CD14-positive monocyte (primary cell): ENCODE measurements around the gene CACNA2D1. TPM values are rescaled to one million over a fixed set of nuclear protein-coding genes. Genes with fewer than 3 reads are reported as not detected.

ENCODE experiments used
- DNase-seq, 3 donors: peaks; one replicate each; pipeline ENCODE4 v3.0.0-alpha.2; 2011 to 2022
- H2AFZ ChIP-seq: 2 replicates; pipeline ENCODE4 v1.6.0; 2012; ENCODE audit warnings: mild to moderate bottlenecking, low read depth, low read length, inconsistent platforms; ENCODE audit not compliant: insufficient read depth, poor library complexity, severe bottlenecking
- H3K27ac ChIP-seq, 2 donors: 1 replicate in 1 of 2; 2 replicates in 1 of 2; pipeline ENCODE4 v1.5.1; 2012 to 2013; ENCODE audit warnings: low read length in 2 of 2, control low read depth in 1 of 2, inconsistent platforms in 1 of 2, low read depth in 1 of 2, mild to moderate bottlenecking in 1 of 2
- H3K27me3 ChIP-seq, 2 donors: one replicate each; pipeline versions ENCODE4 v1.6.0 to v1.6.1; 2011 to 2013; ENCODE audit warnings: low read length in 2 of 2; ENCODE audit not compliant: control insufficient read depth in 2 of 2, insufficient read depth in 2 of 2
- H3K36me3 ChIP-seq, 2 donors: replicated peaks in 1 of 2; 1 replicate in 1 of 2; 2 replicates in 1 of 2; pipeline versions ENCODE4 v1.5.1 to v1.6.1; 2012 to 2013; ENCODE audit warnings: low read length in 2 of 2, control low read depth in 1 of 2, inconsistent platforms in 1 of 2, mild to moderate bottlenecking in 1 of 2; ENCODE audit not compliant: insufficient read depth in 2 of 2, control insufficient read depth in 1 of 2
- H3K4me1 ChIP-seq, 2 donors: 1 replicate in 1 of 2; 2 replicates in 1 of 2; pipeline versions ENCODE4 v1.5.1 to v1.6.1; 2012 to 2013; ENCODE audit warnings: low read length in 2 of 2, control low read depth in 1 of 2, inconsistent platforms in 1 of 2, mild to moderate bottlenecking in 1 of 2, moderate library complexity in 1 of 2; ENCODE audit not compliant: insufficient read depth in 2 of 2, control insufficient read depth in 1 of 2
- H3K4me2 ChIP-seq: replicated peaks from 2 replicates; pipeline ENCODE3; 2012; ENCODE audit warnings: low read length, moderate library complexity, mild to moderate bottlenecking; ENCODE audit not compliant: poor library complexity, severe bottlenecking; ENCODE audit errors: extremely low read depth
- H3K4me3 ChIP-seq, 3 experiments: fragments of 200-600 bp in 1 of 3; sonication (generic) in 1 of 3; replicated peaks in 1 of 3; 1 replicate in 2 of 3; 2 replicates in 1 of 3; pipeline ENCODE4 v1.5.1; 2011 to 2013; ENCODE audit warnings: low read length in 3 of 3, mild to moderate bottlenecking in 3 of 3, control low read depth in 2 of 3, low read depth in 2 of 3, inconsistent platforms in 1 of 3, moderate library complexity in 1 of 3
- H3K79me2 ChIP-seq: 2 replicates; pipeline ENCODE4 v1.6.0; 2012; ENCODE audit warnings: mild to moderate bottlenecking, control low read depth, inconsistent platforms, low read length, moderate library complexity; ENCODE audit not compliant: insufficient read depth
- H3K9ac ChIP-seq: 2 replicates; pipeline ENCODE4 v1.6.0; 2017; ENCODE audit warnings: low read length, mild to moderate bottlenecking; ENCODE audit not compliant: insufficient read depth, poor library complexity, severe bottlenecking
- H3K9me3 ChIP-seq, 2 donors: replicated peaks in 1 of 2; 1 replicate in 1 of 2; 2 replicates in 1 of 2; pipeline versions ENCODE4 v1.5.1 to v1.6.1; 2012 to 2013; ENCODE audit warnings: low read length in 2 of 2, control low read depth in 1 of 2; ENCODE audit not compliant: control insufficient read depth in 1 of 2, insufficient read depth in 1 of 2
- H4K20me1 ChIP-seq: 2 replicates; pipeline ENCODE4 v1.6.0; 2012; ENCODE audit warnings: mild to moderate bottlenecking, low read length, control low read depth, moderate library complexity; ENCODE audit not compliant: insufficient read depth
- H3K27ac Mint-ChIP-seq, 7 donors: one replicate each; pipeline ENCODE4 v1.8.0; 2020; ENCODE audit warnings: mild to moderate bottlenecking in 7 of 7, mixed read lengths in 7 of 7, moderate library complexity in 6 of 7, inconsistent platforms in 2 of 7
- H3K27me3 Mint-ChIP-seq, 3 donors: one replicate each; pipeline ENCODE4 v1.8.0; 2021 to 2022; ENCODE audit warnings: low read depth in 3 of 3, mild to moderate bottlenecking in 3 of 3, mixed read lengths in 3 of 3, moderate library complexity in 3 of 3, inconsistent platforms in 1 of 3
- H3K36me3 Mint-ChIP-seq, 2 donors: one replicate each; pipeline ENCODE4 v1.8.0; 2020; ENCODE audit warnings: mixed read lengths in 2 of 2, inconsistent platforms in 1 of 2, mild to moderate bottlenecking in 1 of 2
- H3K4me1 Mint-ChIP-seq: one replicate; pipeline ENCODE4 v1.8.0; 2020; ENCODE audit warnings: mild to moderate bottlenecking, mixed read lengths
- H3K4me3 Mint-ChIP-seq, 2 donors: one replicate each; pipeline ENCODE4 v1.8.0; 2020; ENCODE audit warnings: mild to moderate bottlenecking in 2 of 2, mixed read lengths in 2 of 2, moderate library complexity in 1 of 2
- H3K9me3 Mint-ChIP-seq, 7 donors: one replicate each; pipeline ENCODE4 v1.8.0; 2020 to 2022; ENCODE audit warnings: mixed read lengths in 7 of 7, mild to moderate bottlenecking in 6 of 7, moderate library complexity in 6 of 7, inconsistent platforms in 2 of 7
- whole genome bisulfite sequencing: methylation state at CpG from one replicate; pipeline ENCODE4 v1.1.5; 2013; ENCODE audit warnings: missing lambda C conversion rate; ENCODE audit not compliant: insufficient coverage; 5-methylcytosine and 5-hydroxymethylcytosine counted together
- intact Hi-C, 2 donors: fragments of 100-400 bp; cut with micrococcal nuclease; formaldehyde crosslinking; loops; one replicate each; pipeline versions ENCODE4 v1.15.0 to v1.15.1; 2023
- polyA plus RNA-seq, 3 donors: library from polyadenylated mRNA; depleted of rRNA in 1 of 3; unstranded in 2 of 3; stranded (reverse) in 1 of 3; fragments of 300-500 nt in 2 of 3; fragments of >200 nt in 1 of 3; fragmentation: Illumina TruSeq in 2 of 3; gene quantifications; 1 replicate in 2 of 3; 2 replicates in 1 of 3; pipeline ENCODE4 v1.2.3, GENCODE V29; 2012 to 2021
- TF ChIP-seq, protein P1 (sequence below): fragments of 200-600 bp; IDR thresholded peaks from one replicate; pipeline ENCODE4 v1.8.0; 2022; ENCODE audit warnings: antibody characterized with exemption, mild to moderate bottlenecking

Gene CACNA2D1
- polyA plus RNA-seq, 3 donors: 0.02 TPM; not detected in 2

DNA sequence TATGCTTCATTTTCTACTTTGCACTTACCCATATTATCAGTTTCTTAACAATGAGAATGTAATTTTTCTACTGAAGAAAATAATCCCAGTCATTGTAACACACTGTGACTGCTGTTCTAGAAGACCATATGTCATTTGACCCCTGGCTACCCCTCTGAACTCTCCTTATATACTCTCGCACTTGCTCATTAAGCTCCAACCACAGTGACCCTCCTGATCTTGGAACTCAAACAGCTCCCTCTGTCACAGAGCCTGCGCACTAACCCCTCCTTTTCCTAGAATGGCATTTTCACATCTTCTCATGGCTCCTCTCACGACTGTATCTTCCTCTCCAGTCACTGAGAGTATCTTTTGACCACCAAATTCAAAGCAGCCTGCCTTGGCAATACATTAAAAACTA is 169.7 kb downstream of the CACNA2D1 start:
- TF ChIP-seq, protein P1, sequence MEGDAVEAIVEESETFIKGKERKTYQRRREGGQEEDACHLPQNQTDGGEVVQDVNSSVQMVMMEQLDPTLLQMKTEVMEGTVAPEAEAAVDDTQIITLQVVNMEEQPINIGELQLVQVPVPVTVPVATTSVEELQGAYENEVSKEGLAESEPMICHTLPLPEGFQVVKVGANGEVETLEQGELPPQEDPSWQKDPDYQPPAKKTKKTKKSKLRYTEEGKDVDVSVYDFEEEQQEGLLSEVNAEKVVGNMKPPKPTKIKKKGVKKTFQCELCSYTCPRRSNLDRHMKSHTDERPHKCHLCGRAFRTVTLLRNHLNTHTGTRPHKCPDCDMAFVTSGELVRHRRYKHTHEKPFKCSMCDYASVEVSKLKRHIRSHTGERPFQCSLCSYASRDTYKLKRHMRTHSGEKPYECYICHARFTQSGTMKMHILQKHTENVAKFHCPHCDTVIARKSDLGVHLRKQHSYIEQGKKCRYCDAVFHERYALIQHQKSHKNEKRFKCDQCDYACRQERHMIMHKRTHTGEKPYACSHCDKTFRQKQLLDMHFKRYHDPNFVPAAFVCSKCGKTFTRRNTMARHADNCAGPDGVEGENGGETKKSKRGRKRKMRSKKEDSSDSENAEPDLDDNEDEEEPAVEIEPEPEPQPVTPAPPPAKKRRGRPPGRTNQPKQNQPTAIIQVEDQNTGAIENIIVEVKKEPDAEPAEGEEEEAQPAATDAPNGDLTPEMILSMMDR: no peak
- Histone ChIP-seq H2AFZ (no peak overlapping the region), H3K36me3 (no peaks in the 10 kb centered on the region), H3K4me1 (no peaks in the 10 kb centered on the region), H3K9me3 (no peaks in the 10 kb centered on the region), H3K9ac (no peak overlapping the region), H3K4me2 (no peak overlapping the region), H3K4me3 (no peak overlapping the region), H4K20me1 (no peaks in the 10 kb centered on the region), H3K79me2 (no peaks in the 10 kb centered on the region), H3K27me3 (no peaks in the 10 kb centered on the region), H3K27ac (no peak overlapping the region)
- H3K27ac Mint-ChIP-seq: no peak overlapping the region
- no peak for DNase-seq
- peaks cover 0 to 2% (median 2%) of the 10 kb centered on the region in 3 donors for H3K27me3 Mint-ChIP-seq
- intact Hi-C loops: no loop called here
- H3K9me3 Mint-ChIP-seq: peaks cover 0 to 3% (median 0%) of the 10 kb centered on the region in 7 donors
- no peak overlapping the region for H3K4me3 Mint-ChIP-seq
- no peaks in the 10 kb centered on the region for H3K4me1 Mint-ChIP-seq
- no peaks in the 10 kb centered on the region for H3K36me3 Mint-ChIP-seq
- WGBS: 100% methylated on average over 3 of the region's 3 CpGs

DNA sequence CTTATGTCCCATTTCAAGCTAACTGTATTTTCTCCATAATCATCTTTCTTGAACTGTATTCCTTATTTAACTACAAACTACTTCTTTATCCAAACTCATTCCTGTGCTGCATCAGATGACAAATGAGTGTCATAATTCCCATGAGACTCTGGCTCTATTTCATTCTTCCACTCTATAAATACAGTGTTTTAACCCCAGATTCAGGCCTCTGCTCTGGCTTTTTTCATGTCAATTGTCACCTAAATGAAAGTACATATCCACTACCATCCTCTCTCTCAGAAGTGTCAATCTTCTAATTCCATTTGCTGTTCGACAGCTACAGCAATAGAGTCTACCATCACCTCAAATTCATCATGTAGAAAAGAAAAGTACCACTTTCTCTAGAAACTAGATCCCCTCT is 172.7 kb downstream of the CACNA2D1 start:
- intact Hi-C loops: no loop called here
- Histone ChIP-seq H4K20me1 (no peaks in the 10 kb centered on the region), H3K4me3 (no peak overlapping the region), H3K9ac (no peak overlapping the region), H3K36me3 (no peaks in the 10 kb centered on the region), H3K27ac (no peak overlapping the region), H3K9me3 (no peaks in the 10 kb centered on the region), H3K4me2 (no peak overlapping the region), H3K27me3 (no peaks in the 10 kb centered on the region), H3K4me1 (no peaks in the 10 kb centered on the region), H3K79me2 (no peaks in the 10 kb centered on the region), H2AFZ (no peak overlapping the region)
- no peak overlapping the region for H3K4me3 Mint-ChIP-seq
- 83% methylated on average over 1 of the region's 1 CpG for WGBS
- no peaks in the 10 kb centered on the region for H3K4me1 Mint-ChIP-seq
- DNase-seq: no peak
- no peak overlapping the region for H3K27ac Mint-ChIP-seq
- TF ChIP-seq, protein P1: no peak
- peaks cover 0 to 2% (median 0%) of the 10 kb centered on the region in 7 donors for H3K9me3 Mint-ChIP-seq
- H3K27me3 Mint-ChIP-seq: peaks cover 0 to 5% (median 0%) of the 10 kb centered on the region in 3 donors
- H3K36me3 Mint-ChIP-seq: no peaks in the 10 kb centered on the region
